Parathyroid adenoma (tissue), 2 donors: ENCODE measurements around the gene UGT1A1.

Experiments
- H2AFZ ChIP-seq: fragments of 300-600 bp; sonication (generic); one replicate; pipeline ENCODE4 v1.7.0; 2017; ENCODE audit warnings: antibody characterized with exemption, mild to moderate bottlenecking
- H3K27ac ChIP-seq: fragments of 300-600 bp; sonication (generic); one replicate; pipeline ENCODE4 v1.7.0; 2017
- H3K27me3 ChIP-seq: fragments of 300-600 bp; sonication (generic); one replicate; pipeline ENCODE4 v1.7.0; 2017; ENCODE audit warnings: low read length; ENCODE audit not compliant: control insufficient read depth, insufficient read depth
- H3K36me3 ChIP-seq: fragments of 300-600 bp; sonication (generic); one replicate; pipeline ENCODE4 v1.7.0; 2017; ENCODE audit warnings: low read length; ENCODE audit not compliant: control insufficient read depth, insufficient read depth
- H3K4me1 ChIP-seq: fragments of 300-600 bp; sonication (generic); one replicate; pipeline ENCODE4 v1.7.0; 2017; ENCODE audit warnings: control low read depth
- H3K4me2 ChIP-seq: fragments of 300-600 bp; sonication (generic); one replicate; pipeline ENCODE4 v1.7.0; 2017; ENCODE audit warnings: low read length
- H3K4me3 ChIP-seq: fragments of 300-600 bp; sonication (generic); one replicate; pipeline ENCODE4 v1.7.0; 2017; ENCODE audit warnings: low read depth, low read length
- H3K79me2 ChIP-seq: fragments of 300-600 bp; sonication (generic); one replicate; pipeline ENCODE4 v1.7.0; 2017; ENCODE audit warnings: control low read depth
- H3K9ac ChIP-seq: fragments of 300-600 bp; sonication (generic); one replicate; pipeline ENCODE4 v1.7.0; 2017; ENCODE audit warnings: mild to moderate bottlenecking
- H3K9me3 ChIP-seq: fragments of 300-600 bp; sonication (generic); one replicate; pipeline ENCODE4 v1.7.0; 2017; ENCODE audit warnings: low read length; ENCODE audit not compliant: control insufficient read depth
- CTCF ChIP-seq: fragments of 300-600 bp; sonication (generic); IDR thresholded peaks from one replicate; pipeline ENCODE4 v1.7.0; 2017; ENCODE audit warnings: antibody characterized with exemption, mild to moderate bottlenecking
- donor health status: primary hyperparathyroidism.

The UGT1A1 gene

GRCh38 chr2:233791883-233792329, 31.8 kb downstream of the UGT1A1 start:
- Histone ChIP-seq H3K27me3 (no peaks in the 10 kb centered on the region), H3K79me2 (no peaks in the 10 kb centered on the region), H3K9me3 (no peaks in the 10 kb centered on the region), H3K9ac (no peak overlapping the region), H3K4me3 (no peak overlapping the region), H3K4me1 (no peaks in the 10 kb centered on the region), H3K27ac (no peak overlapping the region), H2AFZ (no peak overlapping the region), H3K4me2 (no peak overlapping the region), H3K36me3 (no peaks in the 10 kb centered on the region)
- no peak for TF ChIP-seq CTCF

DNA sequence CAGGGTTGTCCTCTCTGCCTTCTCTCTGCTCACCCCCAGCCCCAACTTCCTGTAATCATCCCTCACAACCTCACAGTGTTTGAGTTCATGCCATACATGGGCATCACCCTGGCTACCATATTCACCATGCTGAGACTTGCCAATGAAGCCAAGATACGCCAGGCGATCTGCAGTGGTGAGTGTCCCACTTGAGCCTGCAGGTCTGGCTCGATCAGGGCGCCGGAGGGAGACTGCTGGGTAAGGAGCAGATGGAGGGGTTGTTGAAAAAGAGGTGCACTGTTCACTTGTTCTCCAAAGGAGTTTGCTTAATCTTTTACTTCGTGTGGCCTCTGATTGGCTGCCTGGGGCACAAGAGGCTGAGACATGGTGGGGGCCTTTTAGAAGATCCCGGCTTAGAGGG, 32.6 kb downstream of the UGT1A1 start:
- no peak for TF ChIP-seq CTCF

DNA sequence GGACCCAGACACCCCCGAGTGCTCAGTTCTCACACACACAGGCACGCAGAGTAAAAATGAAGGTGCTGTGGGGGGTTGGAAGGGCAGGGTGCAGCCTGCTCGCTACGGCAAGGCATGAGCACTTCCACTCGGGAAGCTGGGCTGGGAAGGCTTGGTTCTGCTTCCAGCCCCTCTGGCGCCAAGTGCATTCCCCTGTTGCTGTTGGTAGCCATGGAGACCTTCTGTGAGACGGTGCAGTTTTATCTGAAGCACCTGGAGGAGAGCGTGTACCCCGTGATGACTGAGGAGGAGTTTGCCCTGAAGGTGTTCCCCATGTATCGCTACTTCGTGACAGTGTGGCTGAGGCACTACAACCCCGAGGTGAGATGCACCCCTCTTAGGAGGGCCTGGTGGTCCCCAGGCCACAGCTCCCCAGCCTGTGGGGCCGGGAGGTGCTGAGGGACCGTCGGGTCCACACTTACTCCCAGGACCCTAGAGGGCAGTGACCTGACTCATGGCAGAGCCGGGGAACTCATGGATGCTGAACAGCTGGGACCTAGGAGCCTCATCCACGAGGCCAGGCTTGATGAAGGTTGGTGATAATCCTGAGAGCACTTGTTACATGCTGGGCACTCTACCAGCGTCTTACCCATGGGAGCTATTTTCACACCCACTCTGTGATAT, 33.5 kb downstream of the UGT1A1 start:
- Histone ChIP-seq H3K27me3 (no peaks in the 10 kb centered on the region), H2AFZ (no peak overlapping the region), H3K9me3 (no peaks in the 10 kb centered on the region), H3K4me1 (no peaks in the 10 kb centered on the region), H3K36me3 (no peaks in the 10 kb centered on the region), H3K9ac (no peak overlapping the region), H3K4me3 (no peak overlapping the region), H3K27ac (no peak overlapping the region), H3K4me2 (no peak overlapping the region), H3K79me2 (no peaks in the 10 kb centered on the region)
- no peak for TF ChIP-seq CTCF

More for the DNA sequence above, 32.6 kb downstream of the UGT1A1 start:
- no peaks in the 10 kb centered on the region for H3K79me2 ChIP-seq
- H3K4me2 ChIP-seq: no peak overlapping the region
- H3K36me3 ChIP-seq: no peaks in the 10 kb centered on the region
- H3K27me3 ChIP-seq: no peaks in the 10 kb centered on the region
- H3K9me3 ChIP-seq: no peaks in the 10 kb centered on the region
- H3K27ac ChIP-seq: no peak overlapping the region
- H2AFZ ChIP-seq: no peak overlapping the region
- no peak overlapping the region for H3K9ac ChIP-seq
- H3K4me1 ChIP-seq: no peaks in the 10 kb centered on the region
- H3K4me3 ChIP-seq: no peak overlapping the region

- no peaks in the 10 kb centered on the region for H3K36me3 ChIP-seq
- no peak overlapping the region for H3K9ac ChIP-seq
- no peak overlapping the region for H3K4me3 ChIP-seq
- no peaks in the 10 kb centered on the region for H3K27me3 ChIP-seq
- no peak overlapping the region for H2AFZ ChIP-seq
- H3K4me2 ChIP-seq: no peak overlapping the region
- no peak for TF ChIP-seq CTCF
- H3K27ac ChIP-seq: no peak overlapping the region
- no peaks in the 10 kb centered on the region for H3K4me1 ChIP-seq
- H3K9me3 ChIP-seq: no peaks in the 10 kb centered on the region
- H3K79me2 ChIP-seq: no peaks in the 10 kb centered on the region
Observed at GRCh38 chr2:233794128-233794658, 34.1 kb downstream of the UGT1A1 start.

DNA sequence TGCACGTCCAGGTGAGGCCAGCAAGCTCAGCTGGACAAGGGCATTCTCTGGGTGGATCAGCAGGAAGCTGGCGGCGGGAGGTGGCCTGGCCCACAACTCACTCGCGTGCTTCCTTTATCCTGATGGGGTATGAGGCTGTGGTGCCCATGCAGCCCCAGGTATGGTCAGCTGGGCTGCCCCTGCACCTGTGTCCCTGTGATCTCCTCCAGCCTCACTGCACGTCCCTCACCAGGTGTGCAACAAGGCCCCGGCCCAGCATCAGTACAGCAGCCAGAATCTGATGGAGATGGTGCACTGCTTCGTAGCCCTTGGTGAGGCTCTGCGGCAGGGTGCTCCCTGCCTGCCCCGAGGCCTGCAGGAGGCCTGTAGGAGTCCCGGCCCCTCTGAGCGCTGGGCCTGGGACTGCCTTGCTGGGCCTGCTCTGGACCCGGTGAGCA, 35.7 kb downstream of the UGT1A1 start:
- no peaks in the 10 kb centered on the region for H3K27me3 ChIP-seq
- H3K36me3 ChIP-seq: no peaks in the 10 kb centered on the region
- H2AFZ ChIP-seq: no peak overlapping the region
- no peak for TF ChIP-seq CTCF
- no peak overlapping the region for H3K4me3 ChIP-seq
- no peak overlapping the region for H3K27ac ChIP-seq
- no peak overlapping the region for H3K9ac ChIP-seq
- H3K4me1 ChIP-seq: no peaks in the 10 kb centered on the region
- H3K9me3 ChIP-seq: no peaks in the 10 kb centered on the region
- no peak overlapping the region for H3K4me2 ChIP-seq
- H3K79me2 ChIP-seq: no peaks in the 10 kb centered on the region
